GM10248 (cell line): ENCODE measurements around the gene ST6GALNAC2.
"Not testable (repeated sequence)": the region's sequence is repeated elsewhere in the genome, so short reads cannot be mapped to it uniquely, and the experiment has no call there.

Source experiments
- CTCF ChIA-PET: fragments of 300-600 bp; sonication (Branson Sonifier 250); formaldehyde crosslinking; extraction: SDS; loops from one replicate; lab custom pipeline; 2021; ENCODE audit warnings: antibody characterized with exemption; lab: Yijun Ruan, JAX
- POLR2A ChIA-PET: fragments of 350-650 bp; sonication (Branson Sonifier 250); formaldehyde crosslinking; extraction: SDS; loops from one replicate; lab custom pipeline; 2020; ENCODE audit warnings: antibody characterized with exemption; lab: Yijun Ruan, JAX
- DNase-seq: peaks from one replicate; pipeline ENCODE4 v3.0.0; 2012; ENCODE audit errors: extremely low spot score
- TF ChIP-seq, protein P1 (sequence below): IDR thresholded peaks from 2 replicates; pipeline ENCODE4 v1.5.1; 2012; ENCODE audit warnings: mild to moderate bottlenecking, low read depth; ENCODE audit errors: extremely low read depth, missing control alignments, control extremely low read depth

ST6GALNAC2 gene

DNA sequence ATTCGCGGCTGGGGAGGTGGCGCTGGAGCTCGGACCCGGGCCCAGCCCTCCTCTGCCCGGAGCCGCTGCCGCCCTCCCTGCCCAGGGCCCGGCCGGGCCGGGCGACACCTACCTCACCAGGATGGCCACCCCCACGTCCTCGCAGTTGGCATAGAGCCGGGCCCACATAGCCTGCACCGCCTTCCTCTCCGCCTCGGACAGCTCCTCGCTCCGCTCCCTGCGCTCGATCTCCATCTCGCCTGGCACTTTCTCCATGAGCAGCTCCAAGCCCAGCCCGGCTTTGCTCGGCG is 48.4 kb downstream of the ST6GALNAC2 start:
- ChIA-PET POLR2A (no interaction called here), CTCF (interaction anchor here (0.8 to 1.2 kb wide), 2 partner anchors 14 to 19 kb away, joined by 3 to 5 read pairs; no protein-coding TSS in a partner anchor)
- no peak for DNase-seq
- TF ChIP-seq, protein P1, sequence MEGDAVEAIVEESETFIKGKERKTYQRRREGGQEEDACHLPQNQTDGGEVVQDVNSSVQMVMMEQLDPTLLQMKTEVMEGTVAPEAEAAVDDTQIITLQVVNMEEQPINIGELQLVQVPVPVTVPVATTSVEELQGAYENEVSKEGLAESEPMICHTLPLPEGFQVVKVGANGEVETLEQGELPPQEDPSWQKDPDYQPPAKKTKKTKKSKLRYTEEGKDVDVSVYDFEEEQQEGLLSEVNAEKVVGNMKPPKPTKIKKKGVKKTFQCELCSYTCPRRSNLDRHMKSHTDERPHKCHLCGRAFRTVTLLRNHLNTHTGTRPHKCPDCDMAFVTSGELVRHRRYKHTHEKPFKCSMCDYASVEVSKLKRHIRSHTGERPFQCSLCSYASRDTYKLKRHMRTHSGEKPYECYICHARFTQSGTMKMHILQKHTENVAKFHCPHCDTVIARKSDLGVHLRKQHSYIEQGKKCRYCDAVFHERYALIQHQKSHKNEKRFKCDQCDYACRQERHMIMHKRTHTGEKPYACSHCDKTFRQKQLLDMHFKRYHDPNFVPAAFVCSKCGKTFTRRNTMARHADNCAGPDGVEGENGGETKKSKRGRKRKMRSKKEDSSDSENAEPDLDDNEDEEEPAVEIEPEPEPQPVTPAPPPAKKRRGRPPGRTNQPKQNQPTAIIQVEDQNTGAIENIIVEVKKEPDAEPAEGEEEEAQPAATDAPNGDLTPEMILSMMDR, result no peak

DNA sequence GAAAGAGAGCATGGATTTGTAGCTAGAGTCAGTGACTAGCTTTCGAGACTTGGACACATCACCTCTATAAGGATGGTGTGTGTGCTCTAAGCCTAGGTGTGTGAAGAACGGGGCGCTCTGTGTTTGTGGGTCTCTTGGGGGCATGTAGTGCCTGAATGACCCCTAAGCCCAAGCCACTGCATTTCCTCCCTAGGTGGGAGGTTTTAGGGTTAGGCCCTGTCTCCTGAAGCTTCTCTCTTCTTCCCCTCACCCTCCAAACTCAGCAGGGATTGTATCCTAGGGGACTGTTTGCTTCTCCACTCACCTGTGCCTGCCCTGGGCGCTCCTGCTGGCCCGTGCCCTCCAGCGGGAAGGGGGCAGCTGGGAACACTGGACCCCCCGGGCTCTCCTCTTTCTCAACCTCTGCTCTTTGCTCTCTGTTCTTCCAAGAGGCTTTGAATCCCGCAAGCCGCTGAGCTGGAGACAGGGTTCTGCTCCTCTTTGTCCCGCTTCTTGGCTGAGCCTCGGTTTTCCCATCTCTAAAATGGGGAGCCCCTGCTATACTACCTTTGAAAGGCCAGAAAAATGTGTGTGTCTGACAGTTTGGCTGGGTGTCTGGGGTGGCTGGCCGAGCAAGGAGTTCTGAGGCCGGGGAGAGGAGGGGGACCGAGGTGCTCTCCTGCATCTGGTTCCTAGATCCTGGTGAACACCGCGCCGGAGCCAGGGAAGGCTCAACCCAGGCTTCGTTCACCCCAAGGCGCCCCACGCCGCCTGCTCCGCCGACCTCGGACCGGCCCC is 49.0 kb downstream of the ST6GALNAC2 start:
- TF ChIP-seq, protein P1, result no peak
- CTCF ChIA-PET, result interaction anchor here (0.8 to 1.7 kb wide), 6 partner anchors 9 to 21 kb away, joined by 3 to 13 read pairs (median 4); no protein-coding TSS in a partner anchor
- POLR2A ChIA-PET, result no interaction called here
- DNase-seq, result no peak

DNA sequence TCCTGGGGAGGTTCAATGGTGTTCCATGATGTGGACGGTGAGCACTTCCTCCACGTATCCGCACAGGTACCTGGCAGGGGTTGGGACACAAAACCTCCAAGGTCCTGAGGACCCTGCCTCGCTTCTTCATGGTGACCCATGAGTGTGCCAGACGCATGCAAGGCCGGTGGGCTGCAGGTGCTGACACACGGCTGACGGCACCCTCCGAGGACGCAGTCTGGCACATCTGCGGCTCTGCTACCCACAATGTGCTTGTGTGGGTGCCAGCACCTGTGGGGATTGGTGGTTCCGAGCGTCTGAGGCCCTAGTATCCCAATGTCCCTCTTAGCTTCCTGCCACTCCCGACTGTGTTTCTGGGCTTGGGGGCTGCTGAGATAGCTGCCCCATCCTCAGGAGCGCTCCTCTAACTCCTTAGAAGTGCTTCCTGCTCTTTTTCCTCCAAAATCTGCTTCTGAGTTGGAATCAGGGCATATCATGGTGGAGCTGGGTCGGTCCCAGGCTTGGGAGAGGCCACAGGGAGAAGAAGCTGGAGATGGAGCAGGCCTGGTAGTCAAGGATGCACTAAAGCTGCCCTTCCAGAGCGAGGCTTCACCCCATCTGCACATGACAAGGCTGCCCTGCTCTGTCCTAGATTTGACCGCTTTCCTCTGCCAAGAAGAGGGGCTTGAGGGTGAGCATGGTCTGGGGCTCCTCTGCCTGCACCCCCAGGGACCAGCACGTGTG is 49.7 kb downstream of the ST6GALNAC2 start:
- TF ChIP-seq, protein P1, result no peak
- POLR2A ChIA-PET, result interaction anchor here (0.9 kb wide), 1 partner anchor 29 kb away, joined by 5 read pairs; no protein-coding TSS in a partner anchor
- CTCF ChIA-PET, result interaction anchor here (0.9 to 1.7 kb wide), 5 partner anchors 9 to 22 kb away, joined by 3 to 13 read pairs (median 4); no protein-coding TSS in a partner anchor
- DNase-seq, result no peak

DNA sequence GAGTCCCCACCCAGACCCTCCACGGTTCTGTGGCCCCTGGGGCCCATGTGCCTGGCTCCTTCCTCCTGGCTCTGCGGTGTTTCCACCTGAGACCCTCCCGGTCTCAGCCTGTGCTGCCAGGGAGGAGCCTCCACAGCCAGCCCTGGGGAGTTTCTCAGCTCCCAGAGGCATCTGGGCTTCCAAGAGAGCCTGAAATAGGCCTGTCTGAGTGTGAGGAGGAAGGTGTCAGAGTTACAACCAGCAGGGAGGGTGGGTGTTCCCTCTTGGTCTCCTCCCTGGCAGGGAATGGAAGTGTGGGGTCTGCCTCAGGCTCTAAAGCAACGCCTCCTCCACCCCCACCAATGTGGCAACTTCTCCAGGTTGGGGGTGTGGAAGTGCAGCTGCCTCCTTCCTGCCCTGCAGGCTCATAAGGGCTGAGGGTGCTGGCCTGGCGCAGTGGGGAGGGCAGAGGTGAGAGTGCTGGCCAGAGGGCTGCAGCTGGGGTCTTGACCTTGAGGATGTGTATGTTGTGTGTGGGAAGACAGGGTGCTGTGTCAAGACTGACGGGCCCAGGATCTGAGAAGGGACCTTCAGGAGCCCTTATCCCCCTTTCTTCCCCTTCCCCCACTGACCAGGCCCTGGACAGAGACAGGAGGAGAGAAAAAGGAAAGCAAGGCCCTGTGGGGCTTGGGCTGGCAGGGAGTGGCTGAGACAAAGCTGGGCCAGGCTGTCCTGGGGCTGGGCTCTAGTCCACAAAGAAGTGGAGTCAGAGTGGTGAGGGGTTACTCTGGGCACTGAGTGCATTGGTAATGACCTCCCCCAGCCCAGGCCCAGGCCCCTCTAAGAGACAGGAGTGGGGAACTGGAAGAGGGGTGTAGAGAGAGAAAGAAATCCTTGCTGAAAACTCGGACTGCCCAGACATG is 50.6 kb downstream of the ST6GALNAC2 start:
- POLR2A ChIA-PET, result interaction anchor here (0.9 kb wide), 1 partner anchor 30 kb away, joined by 5 read pairs; no protein-coding TSS in a partner anchor

DNA sequence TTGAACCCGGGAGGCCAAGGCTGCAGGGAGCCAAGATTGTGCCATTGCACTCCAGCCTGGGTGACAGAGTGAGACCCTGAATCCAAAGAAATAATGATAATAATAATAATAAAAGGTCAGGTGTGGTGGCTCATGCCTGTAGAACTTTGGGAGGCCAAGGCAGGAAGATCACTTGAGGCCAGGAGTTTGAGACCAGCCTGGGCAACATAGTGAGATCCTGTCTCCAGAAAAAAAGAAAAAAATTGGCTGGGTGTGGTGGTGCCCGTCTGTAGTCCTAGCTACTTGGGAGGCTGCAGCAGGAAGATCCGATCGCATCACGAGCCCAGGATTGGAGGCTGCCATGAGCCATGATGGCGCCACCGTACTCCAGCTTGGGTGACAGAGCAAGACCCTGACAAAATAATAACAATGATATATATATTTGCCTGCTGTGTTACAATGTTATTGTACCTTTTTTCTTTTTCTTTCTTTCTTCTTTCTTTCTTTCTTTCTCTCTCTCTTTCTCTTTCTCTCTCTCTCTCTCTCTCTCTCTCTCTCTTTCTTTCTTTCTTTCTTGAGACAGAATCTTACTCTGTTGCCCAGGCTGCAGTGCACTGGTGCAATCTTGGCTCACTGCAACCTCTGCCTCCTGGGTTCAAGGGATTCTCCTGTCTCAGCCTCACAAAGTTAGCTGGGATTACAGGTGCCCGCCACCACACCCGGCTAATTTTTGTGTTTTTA is 51.9 kb downstream of the ST6GALNAC2 start:
- CTCF ChIA-PET, result interaction anchor here (1.3 to 3.0 kb wide), 2 partner anchors 10 to 11 kb away, joined by 4 to 10 read pairs; no protein-coding TSS in a partner anchor
- POLR2A ChIA-PET, DNase-seq: not testable (repeated sequence)

More for the DNA sequence above, 50.6 kb downstream of the ST6GALNAC2 start:
- no peak for DNase-seq
- TF ChIP-seq, protein P1, result no peak
- CTCF ChIA-PET, result interaction anchor here (1.1 to 3.0 kb wide), 3 partner anchors 12 to 23 kb away, joined by 4 to 13 read pairs (median 10); no protein-coding TSS in a partner anchor

DNA sequence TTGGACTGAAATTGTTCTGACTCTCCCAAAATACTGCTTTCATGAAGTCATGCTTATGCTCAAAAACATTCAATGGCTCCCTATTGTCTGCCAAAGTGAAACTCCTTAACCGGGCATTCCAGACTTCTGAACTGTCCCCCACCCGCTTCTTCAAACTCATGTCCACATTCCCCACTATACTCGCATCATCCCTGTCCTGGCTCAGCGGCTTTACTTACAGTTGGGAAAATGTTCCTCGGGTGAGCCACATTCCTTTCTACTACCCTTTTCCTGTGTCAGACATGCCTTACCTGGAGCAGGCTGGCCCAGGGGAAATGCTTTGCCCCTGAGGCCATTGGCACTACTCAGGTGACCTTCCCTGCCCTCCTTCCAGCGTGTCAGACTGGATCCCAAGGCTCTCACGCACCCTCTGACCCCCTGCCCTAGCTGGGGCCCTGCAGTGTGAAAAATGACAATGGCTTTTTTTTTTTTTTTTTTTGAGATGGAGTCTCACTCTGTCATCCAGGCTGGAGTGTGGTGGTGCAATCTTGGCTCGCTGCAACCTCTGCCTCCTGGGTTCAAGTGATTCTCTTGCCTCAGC is 53.5 kb downstream of the ST6GALNAC2 start:
- TF ChIP-seq, protein P1, result no peak
- ChIA-PET POLR2A (no interaction called here), CTCF (interaction anchor here (1.0 to 3.0 kb wide), 3 partner anchors 9 to 27 kb away, joined by 3 to 10 read pairs (median 3); no protein-coding TSS in a partner anchor)
- DNase-seq, result no peak
